ENCODE data around the gene APH1B.

APH1B gene

DNA sequence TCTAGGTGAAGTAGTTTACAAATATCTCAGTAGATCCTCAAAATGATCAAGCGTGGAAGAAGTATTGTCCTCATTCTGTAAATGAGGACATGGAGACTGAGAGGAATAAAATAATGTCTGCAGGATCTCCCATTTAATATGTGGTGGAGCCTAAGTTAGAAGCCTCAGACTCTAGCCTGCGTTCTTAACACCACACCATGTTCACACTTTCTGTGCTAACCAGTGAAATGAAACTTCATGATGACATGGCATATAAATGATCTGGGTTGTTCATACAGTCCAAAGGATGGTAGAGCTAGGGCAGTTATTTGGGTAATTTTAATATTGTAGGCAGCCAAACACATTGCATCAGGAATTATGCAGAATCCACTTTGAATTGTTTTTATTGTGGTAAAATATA is 25.1 kb upstream of the APH1B start:
- no peak for DNase-seq (ENCODE audit: low read depth, low spot score)

DNA sequence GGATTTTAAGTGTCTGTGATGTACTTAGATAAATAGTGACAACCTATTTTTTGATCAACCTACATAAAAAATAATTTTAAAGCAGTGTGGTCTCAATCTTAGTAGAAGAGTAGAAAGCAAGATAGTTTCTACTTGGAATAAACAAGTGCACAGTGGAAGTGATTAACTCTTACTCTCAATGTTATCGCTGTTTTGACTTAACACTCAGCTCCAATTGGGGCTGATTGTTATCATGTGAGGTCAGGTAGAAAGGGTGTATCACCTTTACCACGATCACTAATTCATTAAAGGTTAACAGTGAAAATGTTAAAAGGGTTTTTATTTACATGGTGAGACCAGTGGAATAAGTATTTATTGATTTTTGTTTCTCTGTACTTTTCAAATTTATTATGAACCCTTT is 22.4 kb upstream of the APH1B start:
- DNase-seq (ENCODE audit: low read depth, low spot score), result no peak

DNA sequence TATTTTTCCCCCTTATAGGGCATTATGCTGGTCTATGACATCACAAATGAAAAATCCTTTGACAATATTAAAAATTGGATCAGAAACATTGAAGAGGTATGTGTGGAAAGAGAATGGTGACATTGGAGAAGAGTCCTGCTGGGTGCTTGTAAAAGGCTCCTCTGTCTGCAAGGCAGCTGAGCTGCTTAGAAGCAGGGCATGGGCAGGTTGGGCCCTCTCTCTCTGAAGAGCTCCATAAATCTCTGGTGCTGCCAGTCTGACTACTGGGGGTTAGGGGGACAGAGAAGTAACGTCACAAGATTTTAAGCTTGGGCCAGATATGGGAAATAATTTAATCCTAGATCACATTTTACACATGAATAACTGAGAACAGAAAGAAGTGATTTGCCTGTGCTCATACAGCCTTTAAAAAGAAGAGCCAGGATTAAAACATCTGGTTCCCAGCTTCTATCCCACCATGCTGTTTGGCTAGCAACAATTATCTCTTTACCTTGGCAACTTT is 21.9 kb upstream of the APH1B start:
- DNase-seq (ENCODE audit: low read depth, low spot score), result peak; percentile 15

DNA sequence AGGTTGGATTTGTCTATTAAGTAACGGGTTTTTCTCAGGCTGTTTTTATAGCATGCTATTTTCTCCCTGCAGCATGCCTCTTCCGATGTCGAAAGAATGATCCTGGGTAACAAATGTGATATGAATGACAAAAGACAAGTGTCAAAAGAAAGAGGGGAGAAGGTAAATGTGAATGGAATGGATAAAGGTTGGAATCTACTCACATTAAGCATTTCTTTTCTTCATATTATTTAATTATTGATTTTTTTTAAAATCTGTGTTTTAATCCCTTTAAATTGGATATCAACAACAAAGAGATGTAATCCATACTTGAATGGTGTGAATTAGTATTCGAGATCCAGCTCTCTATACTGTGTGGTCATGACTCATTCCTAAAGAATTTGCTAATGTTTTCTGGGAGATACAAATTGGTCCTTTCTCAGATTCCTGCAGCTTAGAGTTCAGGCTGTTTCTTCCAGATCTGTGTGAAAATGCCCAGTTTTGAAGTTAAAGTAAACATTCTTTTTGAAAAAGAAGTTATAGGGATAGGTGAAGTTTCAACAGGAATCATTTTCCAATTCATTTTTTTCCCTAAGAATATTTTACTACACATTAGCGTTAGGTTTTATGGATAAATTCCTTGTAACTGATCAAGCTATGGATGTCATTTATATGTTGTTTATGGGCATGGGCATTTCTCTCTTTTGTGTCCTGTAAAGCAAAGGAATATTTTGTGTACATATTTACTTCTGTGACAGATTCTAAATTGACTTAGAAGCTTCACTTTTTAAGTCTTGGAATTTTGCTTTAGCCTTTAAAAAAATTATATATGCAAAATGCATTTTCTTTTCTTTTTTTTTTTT is 20.8 kb upstream of the APH1B start:
- DNase-seq (ENCODE audit: low read depth, low spot score), result no peak

DNA sequence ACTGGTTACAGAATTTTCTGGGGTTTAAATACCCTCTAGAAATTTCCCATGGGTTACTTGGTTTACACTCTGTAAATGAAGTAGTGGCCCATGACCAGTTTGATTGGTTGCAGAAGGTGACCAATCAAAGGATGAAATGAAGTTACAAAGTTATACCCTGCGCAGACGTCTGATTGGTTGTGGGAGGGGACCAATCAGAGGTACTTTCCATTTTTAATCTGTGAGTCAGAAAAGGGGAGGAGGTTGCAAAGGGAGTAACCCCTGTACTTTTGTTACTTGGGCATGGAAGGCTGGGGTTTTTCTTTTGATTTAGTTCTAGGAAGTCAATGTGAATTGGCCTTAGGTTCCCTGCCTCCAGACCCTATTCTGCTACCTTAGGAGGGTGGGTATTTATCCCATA is 18.7 kb upstream of the APH1B start:
- no peak for DNase-seq (ENCODE audit: low read depth, low spot score)

DNA sequence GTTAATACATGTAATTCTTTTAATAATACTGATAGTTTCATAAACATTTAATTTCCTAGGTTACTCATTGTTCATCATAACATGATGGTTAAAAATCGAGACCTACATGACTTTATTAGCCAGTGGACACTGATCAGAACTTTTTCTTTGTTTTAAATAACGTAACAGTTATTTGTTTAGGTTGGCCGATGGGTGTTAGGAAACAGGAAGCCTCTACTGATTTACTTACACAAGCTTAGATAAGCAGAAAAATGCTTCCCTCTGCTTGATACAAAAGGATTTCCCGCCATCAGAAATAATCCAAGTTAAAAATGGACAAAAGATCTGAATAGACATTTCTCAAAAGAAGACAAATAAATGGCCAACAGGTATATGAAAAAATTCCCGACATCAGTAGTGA is 16.6 kb upstream of the APH1B start:
- no peak for DNase-seq (ENCODE audit: low read depth, low spot score)

DNA sequence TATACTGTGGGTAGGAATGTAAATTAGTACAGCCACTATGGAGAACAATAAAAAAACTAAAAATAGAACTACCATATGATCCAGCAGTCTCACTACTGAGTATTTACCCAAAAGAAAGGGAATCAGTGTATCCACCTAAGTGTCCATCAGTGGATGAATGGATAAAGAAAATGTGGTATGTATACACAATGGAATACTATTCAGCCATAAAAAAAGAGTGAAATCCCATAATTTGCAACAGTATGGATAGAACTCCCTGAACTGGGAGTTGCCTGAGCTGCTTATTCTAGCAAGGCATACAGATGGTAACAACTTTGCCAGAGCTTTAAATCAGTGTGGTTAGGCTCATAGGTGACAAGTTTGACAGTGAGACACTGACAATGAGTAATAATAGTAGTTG is 16.1 kb upstream of the APH1B start:
- DNase-seq (ENCODE audit: low read depth, low spot score), result no peak

DNA sequence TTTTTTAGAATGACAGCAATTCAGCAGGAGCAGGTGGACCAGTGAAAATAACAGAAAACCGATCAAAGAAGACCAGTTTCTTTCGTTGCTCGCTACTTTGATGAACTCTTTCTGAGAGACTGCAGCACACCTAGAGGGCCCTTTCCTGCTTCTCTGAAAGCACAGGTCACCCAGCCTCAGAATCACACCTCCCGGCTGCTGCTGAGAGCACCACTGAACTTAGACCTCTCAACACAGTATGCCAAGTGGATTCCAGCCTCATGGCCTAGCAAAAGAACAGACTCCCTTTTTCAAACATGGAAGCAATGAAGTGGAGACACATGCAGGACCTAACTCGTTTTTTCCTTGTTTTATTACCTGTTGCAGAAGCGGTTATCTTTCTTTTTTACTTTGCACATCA is 13.9 kb upstream of the APH1B start:
- DNase-seq (ENCODE audit: low read depth, low spot score), result no peak

DNA sequence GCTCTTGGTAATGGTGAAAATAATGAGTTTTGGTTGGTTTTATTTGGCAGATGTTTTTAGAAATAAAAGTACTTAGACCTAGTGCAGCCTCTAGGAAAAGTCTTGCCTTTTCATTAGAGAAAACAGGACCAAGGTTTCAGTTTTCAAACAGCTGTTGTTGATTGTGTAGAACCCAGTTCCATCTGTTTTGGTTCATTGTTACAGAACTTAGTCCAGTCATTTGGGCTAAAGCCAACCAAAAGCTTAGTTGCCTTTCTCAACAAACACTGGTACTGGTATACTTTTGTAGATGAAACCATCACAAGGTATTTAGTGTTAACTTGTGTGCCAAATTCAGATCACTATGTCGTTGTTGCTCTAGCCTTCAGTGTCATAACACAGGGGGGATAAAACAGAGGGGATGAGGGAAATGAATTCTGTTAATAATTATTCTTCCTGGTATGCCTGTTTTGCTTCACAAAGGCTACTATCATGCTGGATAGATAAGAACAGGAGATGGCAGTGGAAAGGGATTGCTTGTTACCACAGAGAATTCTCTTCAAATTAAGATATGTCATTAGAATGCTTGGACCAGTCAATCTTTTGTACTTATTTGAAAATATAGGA is 12.6 kb upstream of the APH1B start:
- no peak for DNase-seq (ENCODE audit: low read depth, low spot score)

DNA sequence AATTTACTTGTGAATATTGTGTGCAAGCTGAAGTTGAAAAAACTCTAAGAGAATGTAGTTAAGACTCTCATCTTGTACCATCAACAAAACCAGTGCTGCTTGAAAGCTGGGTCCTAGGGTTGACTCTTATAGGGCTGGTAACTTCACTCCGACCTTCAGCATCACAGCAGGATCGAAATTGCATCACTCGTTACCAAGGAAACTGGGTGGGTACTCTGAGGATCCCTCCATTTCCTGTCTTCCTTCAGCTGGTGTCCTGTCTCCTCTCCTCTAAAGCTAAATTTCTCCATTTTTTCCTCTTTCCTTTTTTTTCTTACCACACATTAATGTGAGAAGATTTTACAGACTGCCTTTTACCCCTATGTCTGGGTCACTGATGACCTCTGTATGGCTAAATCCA is 3.0 kb upstream of the APH1B start:
- DNase-seq (ENCODE audit: low read depth, low spot score), result peak; percentile 24

DNA sequence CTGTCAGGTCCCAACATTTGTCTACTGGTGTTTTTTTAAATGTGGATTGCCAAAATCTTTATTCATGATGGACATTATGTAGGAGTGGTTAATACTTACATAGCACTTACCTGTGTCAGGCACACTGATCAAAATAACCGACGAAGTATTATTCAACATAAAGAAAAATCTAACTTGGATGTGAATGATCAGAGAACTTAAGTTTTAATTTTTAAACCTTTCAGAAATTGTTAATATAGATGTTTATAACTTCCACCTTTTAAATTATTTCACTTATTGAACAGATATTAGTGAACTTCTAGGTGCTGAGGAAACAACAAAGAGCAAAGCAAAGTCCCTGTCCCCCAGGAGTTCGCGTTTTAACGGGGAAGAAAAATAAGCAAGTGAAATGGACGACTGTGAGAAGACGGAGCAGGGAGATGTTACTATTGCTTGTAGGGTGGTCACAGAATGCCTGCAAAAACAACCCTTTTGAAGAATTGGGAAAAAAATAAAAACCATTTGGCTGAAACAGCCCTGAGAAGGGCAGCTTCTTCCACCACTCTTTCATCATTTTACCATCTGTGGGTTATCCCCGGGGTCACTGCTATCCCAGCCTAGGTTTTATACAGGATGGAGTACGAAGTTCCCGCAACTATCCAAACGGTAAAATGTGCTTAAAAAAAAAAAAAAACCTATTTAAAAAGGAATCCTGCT is 915 bp upstream of the APH1B start:
- DNase-seq (ENCODE audit: low read depth, low spot score), result no peak

DNA sequence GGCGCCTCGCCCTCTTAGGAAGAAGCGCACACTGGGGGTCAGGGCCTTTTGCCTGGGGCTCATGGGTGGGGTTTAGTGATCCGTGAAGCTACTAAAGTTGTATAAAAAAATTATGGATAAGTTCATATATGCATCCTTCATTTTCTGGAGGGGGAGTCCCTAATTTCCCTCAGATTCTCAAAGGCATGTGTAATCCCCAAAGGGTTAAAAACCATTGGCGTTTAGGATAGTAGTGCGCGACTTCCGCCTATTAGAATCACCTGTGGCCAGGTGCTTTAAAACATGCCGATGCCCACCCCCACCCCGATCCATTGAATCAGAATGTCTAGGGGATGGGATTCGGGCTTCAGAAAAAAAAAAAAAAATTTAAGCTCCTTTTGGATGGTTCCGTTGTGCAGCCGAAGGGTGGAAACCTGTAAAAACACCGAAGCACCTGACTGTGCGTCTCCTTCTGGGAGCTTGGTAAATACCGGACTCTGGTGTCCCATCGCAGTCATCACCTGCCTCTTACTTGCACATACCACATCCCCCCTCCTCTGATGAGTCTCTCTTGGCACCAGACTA is 570 bp downstream of the APH1B start:
- no peak for DNase-seq (ENCODE audit: low read depth, low spot score)

DNA sequence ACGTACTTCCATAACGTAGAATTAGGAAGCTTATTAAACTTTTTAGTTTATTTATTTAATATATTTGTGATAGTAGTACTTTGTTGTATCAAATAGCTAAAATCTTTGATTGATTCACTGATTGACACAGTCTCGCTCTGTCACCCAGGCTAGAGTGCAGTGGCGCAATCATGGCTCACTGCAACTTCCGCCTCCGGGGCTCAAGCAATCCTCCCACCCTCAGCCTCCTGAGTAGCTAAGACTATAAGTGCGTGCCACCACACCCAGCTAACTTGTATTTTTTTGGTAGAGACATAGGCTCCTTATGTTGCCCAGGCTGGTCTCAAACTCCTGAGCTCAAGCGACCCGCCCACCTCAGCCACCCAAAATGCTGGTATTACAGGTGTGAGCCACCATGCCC is 5.7 kb downstream of the APH1B start:
- DNase-seq (ENCODE audit: low read depth, low spot score), result no peak

DNA sequence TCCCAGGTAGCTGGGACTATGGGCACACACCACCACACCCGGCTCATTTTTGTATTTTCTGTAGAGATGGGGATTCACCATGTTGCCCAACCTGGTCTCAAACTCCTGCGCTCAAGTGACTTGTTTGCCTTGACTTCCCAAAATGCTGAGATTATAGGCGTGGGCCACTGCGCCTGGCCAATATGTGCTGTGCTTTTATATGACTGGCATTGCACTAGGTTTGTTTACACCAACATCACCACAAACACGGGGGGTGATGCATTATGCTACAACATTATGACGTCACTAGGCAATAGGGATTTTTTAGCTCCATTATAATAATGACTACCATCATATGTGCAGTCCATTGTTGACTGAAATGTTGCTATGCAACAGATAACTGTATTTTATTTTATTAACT is 6.9 kb downstream of the APH1B start:
- DNase-seq (ENCODE audit: low read depth, low spot score), result no peak

DNA sequence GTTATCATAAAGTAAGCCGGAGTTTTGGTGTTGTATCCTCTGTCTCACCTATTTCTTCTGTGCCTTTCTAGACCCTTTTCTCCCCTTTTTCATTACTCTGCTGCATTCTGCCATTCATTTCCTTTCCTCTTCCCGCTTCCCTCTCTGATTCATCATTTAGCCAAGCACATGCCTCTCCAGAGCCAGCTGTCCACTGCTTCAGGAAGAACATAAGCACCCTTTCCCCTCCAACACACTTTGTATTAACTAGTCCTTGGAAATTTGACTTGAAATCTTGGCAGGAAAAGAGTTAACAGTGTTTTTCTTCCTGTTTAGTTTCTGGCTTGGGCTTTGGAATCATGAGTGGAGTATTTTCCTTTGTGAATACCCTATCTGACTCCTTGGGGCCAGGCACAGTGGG is 9.7 kb downstream of the APH1B start:
- DNase-seq (ENCODE audit: low read depth, low spot score), result no peak

DNA sequence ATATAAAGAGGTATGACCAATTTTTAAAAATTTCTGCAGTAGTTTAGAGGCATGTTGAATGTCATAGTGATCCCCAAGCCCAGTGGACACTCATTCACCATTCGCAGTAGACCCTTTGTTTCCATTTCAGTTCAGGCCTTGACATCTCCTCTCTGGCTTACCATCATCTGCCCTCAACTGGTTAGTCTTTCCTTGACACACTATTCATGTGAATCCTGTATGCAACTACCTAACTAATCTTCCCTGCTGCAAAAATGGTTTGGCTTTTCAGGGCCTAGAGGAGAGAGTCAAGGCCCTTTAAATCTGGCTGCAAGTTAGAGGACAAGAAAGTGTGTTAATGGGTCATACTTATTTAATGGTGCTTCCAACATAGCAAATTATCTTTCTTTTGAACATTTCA is 10.9 kb downstream of the APH1B start:
- DNase-seq (ENCODE audit: low read depth, low spot score), result no peak

DNA sequence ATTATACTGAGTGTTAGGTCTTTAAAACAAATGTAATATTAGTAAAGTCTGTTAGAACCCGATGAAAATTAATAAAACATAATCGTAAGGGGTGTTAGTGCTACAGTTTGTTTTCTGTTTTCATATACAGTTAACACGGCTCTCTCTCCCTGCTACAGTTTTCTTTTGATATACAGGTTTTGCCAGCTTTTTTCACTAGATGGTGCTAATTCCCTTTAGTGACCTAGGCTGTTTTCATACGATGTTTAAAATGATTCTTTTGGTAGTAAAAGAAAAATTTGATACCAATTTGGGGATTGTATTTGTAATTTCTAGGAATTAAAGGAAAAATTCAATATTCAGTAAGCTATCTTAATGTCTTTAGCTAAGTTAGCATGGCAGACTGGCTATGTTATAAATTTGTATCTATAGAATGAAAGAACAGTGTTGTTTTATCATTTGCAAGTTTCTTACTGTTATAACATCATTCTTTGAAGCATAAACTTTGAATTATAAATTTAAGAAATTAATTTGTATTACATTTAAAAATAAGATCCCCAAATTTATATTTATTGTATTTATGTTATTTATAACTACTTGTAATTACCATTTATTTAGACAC is 11.5 kb downstream of the APH1B start:
- DNase-seq (ENCODE audit: low read depth, low spot score), result no peak

DNA sequence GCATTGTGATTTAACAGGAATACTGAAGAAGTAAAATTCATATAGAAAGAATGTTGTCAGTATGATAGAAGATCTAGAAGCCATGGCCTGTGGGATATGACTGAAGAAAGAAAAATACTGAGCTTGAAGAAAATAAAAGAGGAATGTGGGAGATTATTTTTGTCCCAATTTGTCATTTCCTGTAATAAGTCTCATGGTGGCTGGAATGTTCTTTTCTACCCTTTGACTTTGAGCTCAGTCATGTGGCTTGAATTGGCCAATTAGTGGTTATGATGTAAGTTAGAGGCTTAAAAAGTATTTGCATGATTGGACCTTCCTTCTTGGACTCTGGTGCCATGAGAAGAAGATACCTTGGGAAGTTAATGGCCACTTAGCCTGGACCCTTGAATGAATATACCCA is 14.1 kb downstream of the APH1B start:
- no peak for DNase-seq (ENCODE audit: low read depth, low spot score)

DNA sequence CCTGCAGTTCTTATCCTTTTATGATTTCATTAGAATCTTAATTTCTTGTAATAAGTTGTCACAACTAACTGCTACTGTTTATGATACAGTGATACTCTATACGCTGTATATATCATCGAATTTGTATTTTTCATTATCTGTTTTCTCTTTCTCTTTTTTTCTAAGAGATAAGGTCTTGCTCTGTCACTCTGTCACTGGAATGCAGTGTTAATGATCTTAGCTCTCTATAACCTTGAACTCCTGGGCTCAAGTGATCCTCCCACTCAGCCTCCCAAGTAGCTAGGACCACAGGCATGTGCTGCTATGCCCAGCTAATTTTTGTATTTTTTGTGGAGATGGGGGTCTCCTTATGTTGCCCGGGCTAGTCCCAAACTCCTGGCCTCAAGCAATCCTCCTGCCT is 14.8 kb downstream of the APH1B start:
- no peak for DNase-seq (ENCODE audit: low read depth, low spot score)

DNA sequence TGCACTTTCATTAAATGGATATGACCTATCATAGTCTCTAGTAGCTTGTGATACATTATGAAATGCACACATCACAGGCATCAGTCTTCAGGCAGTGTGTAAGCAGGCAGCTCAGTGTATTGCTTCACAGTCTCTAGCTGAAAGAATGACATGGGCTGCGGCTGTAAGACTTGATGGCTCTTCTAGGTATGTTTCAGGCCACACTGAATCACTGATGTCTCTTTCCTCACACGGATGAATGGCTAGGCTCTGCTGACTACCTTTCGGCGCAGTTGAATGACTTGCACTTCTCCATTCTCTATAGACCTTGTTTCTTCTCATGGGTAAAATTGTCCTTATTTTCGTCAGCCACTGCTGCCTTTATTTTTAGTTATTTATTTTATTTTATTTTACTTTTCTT is 15.4 kb downstream of the APH1B start:
- DNase-seq (ENCODE audit: low read depth, low spot score), result no peak

DNA sequence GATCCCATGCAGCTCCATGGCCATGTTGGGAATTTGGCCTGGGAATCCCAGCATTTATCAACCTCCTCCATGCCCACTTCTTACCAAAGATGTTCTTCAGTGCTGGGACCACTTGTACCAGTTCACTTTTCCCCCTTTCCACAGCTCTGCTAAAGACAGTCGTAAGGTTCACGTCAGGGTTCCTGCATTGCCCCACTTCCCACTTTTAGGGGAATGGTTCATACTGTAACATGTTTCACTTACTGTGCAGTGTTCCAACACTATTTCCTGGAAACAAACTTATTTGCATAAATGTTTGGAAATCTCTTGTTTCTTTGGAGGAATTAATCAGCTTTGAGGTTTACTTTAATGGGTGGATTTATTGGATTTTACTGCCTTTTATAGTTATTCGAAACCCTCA is 17.0 kb downstream of the APH1B start:
- DNase-seq (ENCODE audit: low read depth, low spot score), result no peak

DNA sequence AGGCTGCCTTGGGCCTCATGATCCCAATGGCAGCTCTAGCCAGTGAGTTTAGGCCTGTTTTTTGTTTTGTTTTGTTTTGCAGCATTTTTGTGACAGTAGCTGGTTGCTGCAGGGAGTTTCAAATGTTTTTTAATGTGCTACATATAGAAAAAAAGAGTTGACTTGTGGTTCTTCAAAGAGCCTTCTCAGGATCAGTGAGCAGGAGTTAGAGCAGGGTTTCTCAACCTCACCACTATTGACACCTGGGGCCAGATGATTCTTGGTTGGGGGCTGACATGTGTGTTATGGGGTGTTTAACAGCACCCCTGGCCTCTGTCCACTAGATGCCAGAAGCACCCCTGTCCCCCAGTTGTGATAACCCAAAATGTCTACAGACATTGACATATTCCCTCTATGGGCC is 17.9 kb downstream of the APH1B start:
- no peak for DNase-seq (ENCODE audit: low read depth, low spot score)
